ENCODE measurements around the gene ANKRD6.
"Not testable (repeated sequence)": the region's sequence is repeated elsewhere in the genome, so short reads cannot be mapped to it uniquely, and the experiment has no call there.

ANKRD6 gene

DNA sequence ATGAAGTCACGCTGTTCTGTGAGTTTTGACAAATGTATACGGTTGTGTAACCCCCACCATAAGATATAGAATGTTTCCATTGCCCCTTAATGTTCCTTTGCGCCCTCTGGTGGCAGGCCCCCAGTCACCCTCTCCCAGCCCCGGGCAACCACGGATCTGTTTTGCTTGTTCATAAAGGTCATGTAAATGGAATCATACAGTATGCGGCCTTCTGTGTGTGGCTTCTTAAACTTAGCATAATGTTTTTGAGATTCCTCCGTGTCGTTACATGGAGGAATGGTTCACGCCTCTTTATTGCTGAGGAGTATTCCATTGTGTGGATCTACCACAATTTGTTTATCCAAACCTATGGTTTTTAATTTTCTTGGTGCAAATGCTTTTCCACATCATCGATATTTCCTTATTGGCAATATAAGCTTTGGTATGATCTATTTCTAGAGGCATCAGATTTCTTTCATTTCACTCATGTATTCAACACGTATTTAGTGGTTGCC is 177.2 kb downstream of the ANKRD6 start:
- DNase-seq = peak; percentile 48 to 84

DNA sequence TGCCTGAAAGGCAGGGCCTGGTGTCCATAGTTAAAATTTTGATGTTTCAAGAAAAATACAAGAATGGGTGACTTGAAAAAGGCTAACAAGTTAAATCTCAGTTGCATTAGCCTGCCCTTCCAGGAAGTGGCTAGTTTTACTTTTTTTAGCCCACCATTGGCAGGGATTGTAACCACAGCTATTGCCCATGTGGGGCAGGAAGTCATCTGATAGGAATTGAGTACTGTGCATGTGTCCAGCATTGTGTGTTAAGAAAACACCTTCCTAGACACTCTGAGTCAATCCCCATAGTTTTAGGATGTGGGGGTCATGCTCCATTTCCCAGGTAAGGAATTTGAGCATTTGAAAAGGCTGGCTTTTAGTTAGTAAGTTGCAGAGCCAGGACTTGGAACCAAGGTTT is 178.7 kb downstream of the ANKRD6 start:
- no peak for DNase-seq

DNA sequence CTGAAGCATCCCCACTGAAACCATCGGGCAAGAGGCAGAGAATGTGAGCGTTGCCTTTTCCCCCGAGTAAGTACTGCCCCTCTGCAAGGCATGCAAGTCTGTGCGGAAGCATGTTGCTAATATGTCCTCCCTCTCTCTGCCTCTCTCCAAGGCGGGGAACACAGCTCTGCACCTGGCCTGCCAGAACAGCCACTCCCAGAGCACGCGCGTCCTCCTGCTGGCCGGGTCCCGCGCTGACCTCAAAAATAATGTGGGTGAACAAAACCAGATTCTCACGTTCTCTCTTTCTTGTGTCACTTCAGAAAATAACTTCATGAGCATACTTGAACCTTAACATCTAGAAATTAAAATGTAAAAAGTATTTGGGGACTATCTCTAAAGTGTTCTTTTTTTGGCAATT is 179.2 kb downstream of the ANKRD6 start:
- DNase-seq = no peak

DNA sequence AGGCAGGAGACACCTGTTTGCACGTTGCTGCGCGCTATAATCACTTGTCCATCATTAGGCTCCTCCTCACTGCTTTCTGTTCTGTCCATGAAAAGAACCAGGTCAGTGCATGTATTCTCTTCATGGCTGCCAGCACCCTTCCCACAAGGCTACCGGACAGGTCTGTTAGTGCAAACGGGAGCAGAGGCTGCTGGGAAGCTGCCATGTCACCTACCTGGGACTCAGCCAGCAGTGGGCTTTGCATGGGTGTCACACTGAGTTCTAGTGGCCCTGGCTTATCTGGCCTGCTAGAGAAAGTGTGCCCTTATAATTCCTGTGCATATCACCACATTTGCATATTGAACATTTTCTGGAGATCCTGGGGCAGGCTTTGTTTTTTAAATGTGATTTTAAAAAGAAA is 180.8 kb downstream of the ANKRD6 start:
- no peak for DNase-seq

DNA sequence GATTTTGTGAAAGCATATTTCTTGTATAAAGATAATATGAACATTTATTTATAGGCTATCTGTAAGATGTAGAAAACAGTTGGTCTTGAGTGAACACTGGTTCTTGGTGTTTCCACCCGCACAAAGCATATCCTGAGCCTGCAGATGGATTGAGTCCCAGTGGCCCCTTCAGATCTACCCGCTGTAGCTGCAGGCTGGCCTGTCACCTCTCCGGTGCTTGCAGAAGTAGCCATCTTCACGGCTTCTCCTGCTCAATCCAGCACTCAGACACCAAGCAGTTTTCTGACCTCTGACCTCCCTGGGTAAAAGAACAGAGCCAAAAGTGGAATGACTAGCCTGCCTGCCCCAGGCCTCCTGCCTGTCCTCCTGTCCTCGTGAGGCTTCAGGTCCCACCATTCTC is 182.9 kb downstream of the ANKRD6 start:
- no peak for DNase-seq

DNA sequence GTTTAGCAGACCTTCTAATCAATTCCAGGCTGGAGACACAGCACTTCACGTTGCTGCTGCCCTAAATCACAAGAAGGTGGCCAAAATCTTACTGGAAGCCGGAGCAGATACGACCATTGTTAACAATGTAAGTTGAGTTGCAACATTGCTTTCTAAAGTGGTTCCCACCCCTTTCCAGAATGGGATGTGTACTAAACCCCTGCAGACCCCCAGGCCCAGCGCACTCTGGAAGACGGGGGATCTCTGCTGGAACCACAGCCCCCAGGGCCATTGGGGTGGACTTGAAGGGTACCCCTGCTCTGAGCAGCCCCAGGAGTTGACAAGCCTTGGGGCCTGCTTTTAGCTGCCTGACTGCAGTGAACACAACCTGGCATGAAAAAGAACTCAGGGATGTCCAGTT is 183.6 kb downstream of the ANKRD6 start:
- no peak for DNase-seq

DNA sequence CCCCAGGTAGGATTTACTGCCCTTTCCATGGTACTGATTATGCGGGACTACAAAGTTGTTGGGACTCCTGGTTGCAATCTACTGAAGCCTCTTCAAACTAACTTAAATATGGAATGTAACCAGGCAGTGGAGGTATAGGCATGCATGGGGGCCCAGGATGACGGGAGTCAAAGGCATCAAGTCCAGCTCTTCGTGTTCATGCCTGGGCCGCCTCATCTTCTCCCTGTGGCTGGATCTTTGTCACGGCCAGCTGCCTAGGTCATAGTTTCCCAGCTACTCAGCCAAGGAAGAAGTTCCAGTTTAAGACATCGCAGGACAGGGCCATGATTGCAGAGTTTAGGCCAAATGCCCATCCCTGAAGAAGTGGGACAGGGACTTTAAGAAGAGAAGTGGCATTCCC is 185.1 kb downstream of the ANKRD6 start:
- DNase-seq = no peak

DNA sequence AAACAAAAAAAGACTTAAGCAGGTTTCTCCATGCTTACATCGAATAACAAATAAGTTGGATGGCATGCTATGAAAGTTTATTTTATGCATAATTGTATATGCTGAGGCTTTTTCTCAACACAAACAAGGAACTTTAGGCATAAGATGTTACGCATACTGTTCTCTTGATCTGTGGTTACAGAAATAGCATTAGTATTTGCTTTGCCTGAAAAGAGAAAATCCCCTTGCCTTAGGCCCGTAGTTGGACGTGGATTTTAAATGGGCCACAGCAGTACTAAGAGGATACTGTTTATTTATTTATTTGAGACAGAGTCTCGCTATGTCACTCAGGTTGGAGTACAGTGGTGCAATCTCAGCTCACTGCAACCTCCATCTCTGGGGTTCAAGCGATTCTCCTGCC is 186.6 kb downstream of the ANKRD6 start:
- DNase-seq = no peak

DNA sequence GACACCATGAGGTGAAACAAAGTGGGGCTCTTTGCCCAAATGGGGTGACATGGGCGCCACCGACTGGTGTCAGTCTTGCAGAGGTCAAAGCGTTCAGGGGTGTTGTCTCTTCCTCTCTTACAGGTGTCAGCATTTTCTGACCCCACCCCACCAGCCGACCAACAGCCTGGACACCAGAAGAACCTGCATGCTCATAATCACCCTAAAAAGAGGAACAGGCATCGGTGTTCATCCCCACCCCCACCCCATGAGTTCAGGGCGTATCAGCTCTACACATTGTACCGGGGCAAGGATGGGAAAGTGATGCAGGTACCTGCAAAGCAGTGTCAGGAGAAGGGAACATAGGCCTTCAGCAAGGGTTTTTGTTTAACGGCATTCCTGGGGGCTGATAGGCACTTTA is 190.8 kb downstream of the ANKRD6 start:
- no peak for DNase-seq

DNA sequence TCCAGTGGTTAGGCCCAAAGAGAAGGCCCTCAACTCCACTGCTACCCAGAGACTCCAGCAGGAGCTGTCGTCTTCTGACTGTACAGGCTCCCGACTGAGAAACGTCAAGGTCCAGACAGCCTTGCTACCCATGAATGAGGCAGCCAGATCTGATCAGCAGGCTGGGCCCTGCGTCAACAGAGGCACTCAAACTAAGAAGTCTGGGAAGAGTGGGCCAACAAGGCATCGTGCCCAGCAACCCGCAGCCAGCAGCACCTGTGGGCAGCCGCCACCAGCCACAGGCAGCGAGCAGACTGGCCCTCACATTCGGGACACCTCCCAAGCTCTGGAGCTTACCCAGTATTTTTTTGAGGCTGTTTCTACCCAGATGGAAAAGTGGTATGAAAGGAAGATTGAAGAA is 197.5 kb downstream of the ANKRD6 start:
- DNase-seq = no peak

DNA sequence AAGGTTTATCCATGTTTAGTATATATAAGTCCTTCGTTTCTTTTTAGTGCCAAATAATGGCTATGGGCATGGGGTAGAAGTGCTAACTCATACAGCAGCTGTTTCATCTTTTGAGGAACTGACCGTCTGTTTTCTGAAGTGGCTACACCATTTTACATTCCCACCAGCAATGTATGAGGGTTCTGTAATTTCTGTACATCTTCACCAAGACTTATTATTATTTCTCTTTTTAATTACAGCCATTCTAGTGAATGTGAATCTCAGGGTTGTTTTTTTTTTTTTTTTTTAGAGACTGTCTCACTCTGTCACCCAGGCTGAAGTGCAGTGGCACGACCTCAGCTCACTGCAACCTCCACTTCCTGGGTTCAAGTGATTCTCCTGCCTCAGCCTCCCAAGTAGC is 203.5 kb downstream of the ANKRD6 start:
- not testable (repeated sequence) for DNase-seq

DNA sequence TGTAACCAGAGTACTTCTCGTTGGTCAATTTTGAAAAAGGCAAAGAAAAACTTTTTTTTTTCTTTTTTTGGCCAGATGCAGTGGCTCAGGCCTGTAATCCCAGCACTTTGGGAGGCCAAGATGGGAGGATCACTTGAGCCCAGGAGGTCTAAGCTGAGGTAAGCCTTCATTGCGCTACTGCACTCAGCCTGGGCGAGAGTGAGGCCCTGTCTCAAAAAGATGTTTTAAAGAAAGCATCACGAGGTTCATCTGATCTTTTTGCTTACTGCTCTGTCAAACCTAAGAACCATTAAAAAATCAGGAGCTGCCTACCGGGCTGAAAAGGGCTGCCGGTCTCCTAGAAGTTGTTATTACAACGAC is 205.0 kb downstream of the ANKRD6 start:
- DNase-seq = no peak

DNA sequence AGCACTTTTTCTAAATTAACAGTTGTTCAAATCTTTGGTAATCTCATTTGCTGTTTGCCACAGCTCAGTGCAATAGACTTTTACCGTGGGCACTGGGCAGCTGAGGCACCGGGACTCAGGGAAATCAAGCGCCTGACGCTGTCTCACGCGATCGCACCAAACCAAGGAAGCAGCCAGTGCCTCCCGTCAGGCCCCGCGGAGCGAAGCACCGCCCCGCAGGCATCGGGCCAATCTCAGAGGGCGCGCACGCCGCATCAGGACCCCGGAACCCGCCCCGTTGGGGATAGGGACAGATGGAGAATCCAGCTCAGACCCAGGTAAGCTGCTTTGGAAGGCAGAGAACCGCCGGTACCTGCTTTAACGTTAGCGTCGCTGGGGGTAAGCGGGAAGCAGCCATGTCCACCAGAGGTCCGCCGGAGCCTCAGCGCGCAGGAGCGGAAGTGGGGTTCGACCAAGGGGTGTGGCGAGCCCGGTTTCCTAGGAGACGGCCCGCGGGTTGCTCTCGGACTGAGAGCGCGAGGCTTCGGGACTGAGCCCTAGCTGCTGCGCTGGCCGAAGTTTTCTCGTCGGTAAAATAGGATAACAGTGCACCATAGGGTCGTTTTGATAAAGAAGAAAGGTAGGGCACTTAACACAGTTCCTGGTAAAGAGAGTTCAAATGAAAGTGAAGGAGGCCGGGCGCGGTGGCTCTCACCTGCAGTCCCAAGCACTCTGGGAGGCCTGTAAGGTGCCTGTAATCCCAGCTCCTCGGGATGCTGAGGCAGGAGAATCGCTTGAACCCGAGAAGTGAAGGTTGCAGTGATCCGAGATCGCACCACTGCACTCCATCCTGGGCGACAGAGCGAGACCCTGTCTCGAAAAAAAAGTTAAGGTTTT is 205.6 kb downstream of the ANKRD6 start, which contains the start of gene LYRM2:
Gene LYRM2 (minus strand): TSS at position 428 of the 876 bp plus-strand sequence. CDS start 31 bp downstream, at position 397.
- DNase-seq = peak; percentile 89 to 90

DNA sequence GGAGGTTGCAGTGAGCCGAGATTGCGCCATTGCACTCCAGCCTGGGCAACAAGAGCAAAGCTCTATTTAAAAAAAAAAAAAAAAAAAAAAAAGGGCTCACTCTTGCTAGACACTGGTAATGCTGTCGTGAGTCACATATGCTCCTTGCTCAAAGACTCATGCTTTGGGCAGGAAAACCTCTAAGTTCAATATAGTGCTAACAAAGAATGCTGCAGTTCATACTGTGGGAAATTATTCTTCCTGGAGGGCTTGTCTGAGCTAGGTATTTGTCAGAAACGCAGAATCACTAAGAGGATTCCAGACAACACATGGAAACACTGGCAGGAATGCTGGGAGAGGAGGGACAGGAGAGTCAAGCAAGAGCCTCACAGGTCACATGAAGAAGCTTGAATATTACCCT is 207.9 kb downstream of the ANKRD6 start:
- no peak for DNase-seq

DNA sequence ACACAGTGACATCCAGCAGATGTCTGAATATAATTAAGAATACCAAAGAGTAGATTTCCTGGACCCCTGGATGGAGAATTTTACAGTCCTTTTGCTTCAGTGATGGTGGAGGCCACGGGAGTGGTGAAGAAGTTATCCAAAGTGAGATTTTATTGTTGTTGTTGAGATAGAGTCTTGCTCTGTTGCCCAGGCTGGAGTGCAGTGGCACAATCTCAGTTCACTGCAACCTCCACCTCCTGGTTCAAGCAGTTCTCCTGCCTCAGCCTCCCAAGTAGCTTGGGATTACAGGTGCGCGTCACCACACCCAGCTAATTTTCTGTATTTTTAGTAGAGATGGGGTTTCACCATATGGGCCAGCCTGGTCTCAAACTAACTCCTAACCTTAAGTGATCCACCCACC is 208.6 kb downstream of the ANKRD6 start:
- DNase-seq = not testable (repeated sequence)

DNA sequence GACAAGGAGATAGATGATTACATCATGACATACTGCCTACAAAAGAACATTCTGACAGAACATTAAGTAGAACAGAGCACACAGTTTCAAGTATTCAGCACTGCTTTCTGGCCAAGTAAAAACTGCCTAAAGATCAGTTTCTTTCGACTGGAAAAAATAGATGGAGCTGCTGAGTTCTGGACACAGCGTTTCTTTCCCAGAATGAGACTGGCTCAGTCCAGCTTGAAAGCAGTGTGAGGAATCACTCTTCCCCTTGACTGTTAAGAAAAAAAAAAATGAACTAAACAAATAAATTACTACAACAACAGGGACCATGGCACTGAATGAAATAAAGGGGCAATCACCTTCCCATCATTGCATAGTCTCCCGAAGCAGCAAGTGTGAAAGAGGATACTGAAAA is 210.0 kb downstream of the ANKRD6 start:
- DNase-seq = no peak

DNA sequence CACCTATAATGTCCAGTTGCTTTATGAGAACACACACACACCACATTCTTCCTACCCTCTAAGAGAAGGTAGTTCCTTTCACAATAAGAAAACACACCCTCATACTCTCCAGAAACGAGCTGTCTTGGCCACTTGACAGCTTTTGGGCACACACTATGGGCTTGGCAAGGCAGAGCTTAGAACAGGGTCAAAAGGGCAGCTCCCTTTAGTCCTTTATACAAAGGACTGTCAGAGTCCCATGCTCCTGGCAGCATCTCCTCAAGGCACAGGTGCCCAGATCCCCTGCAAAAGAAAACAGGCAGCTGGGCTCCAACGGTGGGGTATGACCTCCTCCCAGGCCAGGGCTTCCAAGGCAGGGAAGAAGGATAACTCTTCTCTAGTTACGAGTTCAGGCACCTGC is 210.5 kb downstream of the ANKRD6 start:
- DNase-seq = no peak

DNA sequence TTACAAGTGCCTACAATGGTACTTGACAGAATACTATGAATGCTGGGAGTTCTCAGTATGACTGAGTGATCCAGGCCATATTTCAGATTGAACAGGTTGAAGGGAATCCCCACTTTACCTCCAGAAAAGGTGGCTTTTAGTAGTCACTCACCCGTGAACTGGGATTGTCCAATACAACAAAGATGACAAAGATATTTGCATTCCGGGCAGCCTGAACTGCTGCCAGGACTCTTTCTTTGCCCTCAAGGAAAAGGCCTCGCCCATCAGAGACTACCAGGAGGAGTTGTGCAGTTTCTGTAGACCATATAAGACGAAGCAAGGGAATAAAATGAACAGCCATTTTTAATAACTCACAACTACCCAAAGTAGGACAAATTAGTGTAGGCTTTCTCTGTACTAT is 211.9 kb downstream of the ANKRD6 start:
- no peak for DNase-seq

DNA sequence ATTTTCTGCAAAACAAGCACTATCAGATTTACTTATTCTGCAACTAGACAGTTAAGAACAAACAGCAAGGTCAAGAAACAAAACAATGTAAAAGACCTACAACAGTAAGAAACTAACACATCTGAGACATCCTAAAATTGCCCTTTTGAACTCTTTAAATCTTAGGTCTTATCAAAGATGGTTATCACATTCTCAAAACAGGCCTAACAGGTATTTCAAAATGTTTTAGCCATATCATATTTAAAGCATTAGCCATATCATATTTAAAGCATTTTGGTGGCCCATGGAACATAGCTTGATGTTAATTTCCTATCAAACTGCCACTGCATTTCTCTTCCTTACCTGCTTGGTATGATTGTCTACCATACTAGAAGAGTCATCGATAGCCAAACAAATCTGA is 216.7 kb downstream of the ANKRD6 start:
- DNase-seq = no peak

DNA sequence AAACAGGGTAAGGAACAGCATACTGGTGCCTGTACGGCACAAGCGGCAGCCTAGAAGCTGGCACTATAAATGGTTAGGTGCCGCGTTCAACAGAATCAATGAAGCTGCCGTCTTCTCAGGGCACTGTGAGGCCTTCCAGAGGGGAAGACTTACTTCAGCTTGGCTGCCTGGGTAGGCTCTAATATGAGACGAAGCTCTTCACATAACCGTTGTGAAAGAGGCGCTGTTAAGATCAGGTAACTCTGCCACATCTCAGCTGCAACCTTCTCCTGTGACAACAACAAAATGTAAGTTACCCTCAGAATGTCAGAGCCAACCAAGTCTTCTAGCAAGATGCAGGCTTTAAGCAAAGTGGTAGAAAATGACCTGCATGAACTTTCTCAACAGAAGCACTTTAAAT is 217.6 kb downstream of the ANKRD6 start:
- DNase-seq = no peak

DNA sequence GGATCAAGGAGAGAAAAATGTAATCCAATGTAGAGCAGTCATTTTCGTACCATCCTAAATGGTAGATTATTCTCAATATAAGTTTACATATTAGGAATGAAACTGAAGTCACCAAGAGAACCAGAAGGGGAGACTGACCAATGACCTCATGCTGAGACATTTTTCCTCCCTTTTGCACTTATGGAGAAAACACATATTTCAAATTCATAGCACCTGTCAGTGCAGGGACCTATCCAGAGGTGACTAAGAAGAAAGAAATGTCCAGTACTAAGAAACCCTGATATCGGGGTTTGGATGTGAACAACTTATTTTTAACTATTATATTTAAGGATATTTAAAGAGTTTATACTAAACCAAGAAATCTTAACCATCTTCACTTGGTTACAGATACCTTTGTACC is 222.2 kb downstream of the ANKRD6 start:
- no peak for DNase-seq

DNA sequence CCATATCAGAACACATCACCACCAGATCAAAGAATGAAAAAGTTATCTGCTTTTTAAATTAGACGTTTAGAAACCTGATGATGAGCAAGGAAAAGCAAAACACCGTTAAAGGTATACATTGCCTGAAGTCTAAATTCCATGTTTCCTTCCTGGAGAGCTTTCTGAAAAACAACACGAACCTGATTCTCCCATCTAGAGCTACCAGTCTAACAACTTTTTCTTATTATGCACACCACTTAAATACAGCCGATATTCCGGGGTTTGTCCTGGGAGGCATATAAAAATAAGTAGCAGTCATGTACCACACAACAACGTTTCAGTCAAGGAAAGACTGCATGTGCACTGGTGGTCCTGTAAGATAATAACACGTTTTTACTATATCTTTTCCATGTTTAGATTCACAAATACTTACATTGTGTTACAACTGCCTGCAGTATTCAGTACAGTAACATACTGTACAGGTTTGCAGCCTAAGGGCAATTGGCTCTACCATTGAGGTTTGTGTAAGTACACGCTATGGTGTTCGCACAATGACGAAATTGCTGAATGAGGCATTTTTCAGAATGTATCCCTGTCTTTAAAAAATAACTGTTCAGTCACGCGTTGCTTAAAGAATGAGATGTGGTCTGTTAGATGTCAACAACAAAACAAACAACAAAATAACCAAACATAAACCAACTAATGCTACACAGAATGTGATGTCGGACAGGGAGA is 224.7 kb downstream of the ANKRD6 start:
- DNase-seq = no peak

DNA sequence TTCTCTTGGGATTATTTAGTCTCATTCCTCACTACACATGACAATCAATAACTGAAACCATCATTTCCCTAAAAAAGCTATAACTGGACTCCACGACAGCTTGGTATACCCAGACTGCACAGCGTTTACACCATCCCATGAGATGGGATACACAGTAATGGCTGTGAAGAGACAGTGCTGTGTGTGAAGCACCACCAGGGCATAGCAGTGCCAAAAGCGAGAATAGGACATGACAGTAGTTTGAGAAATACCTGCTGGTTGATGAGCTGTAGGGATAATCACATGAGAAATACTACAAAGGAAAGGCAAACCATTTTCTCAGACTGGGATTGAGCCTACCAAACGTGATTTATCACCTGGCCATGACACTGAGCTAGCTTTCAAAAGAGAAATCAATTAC is 228.0 kb downstream of the ANKRD6 start:
- DNase-seq = no peak

DNA sequence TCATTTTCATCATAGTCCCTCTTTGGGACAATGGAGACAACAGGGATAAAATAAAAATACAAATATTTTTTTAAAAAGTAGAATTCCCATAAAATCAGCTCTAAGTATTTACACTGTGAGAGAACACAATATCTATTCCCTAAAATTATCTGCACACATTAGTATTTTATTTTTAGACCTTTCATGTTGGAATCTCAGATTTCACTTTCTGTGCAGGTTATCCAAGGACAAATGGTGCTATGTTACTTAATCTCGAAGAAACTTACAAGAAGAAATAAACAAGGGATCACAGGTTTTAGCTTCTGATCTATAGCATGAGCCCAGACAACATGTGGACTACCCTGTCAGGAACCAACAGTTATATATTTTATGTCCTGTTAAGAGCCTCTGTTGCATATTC is 228.6 kb downstream of the ANKRD6 start:
- DNase-seq = no peak

Data from inflammatory macrophage treated with lipopolysaccharide for 1 hour (primary cell).